Activated T-cell treated with anti-CD3 and anti-CD28 coated beads for 48 hours (primary cell): ENCODE data around the gene TFEB.

ENCODE experiments used
- DNase-seq: peaks from one replicate; pipeline ENCODE4 v3.0.0-alpha.2; 2020; ENCODE audit warnings: low read depth

The TFEB gene

GRCh38 chr6:41722969-41723529 is 12.4 kb downstream of the TFEB start:
- DNase-seq = no peak

- no peak for DNase-seq
Observed at GRCh38 chr6:41721414-41721813, 14.0 kb downstream of the TFEB start.

- no peak for DNase-seq
Observed at GRCh38 chr6:41720783-41721182, 14.6 kb downstream of the TFEB start.

GRCh38 chr6:41720262-41720620 is 15.2 kb downstream of the TFEB start:
- DNase-seq = no peak

- DNase-seq = no peak
Observed at GRCh38 chr6:41719436-41720261, 15.8 kb downstream of the TFEB start.

- DNase-seq = no peak
Observed at GRCh38 chr6:41718828-41719227, 16.6 kb downstream of the TFEB start.

- DNase-seq = no peak
Observed at GRCh38 chr6:41717392-41717736, 18.0 kb downstream of the TFEB start.

- no peak for DNase-seq
Observed at GRCh38 chr6:41716516-41717391, 18.7 kb downstream of the TFEB start.

- no peak for DNase-seq
Observed at GRCh38 chr6:41715795-41716515, 19.5 kb downstream of the TFEB start.

GRCh38 chr6:41714556-41715273 is 20.7 kb downstream of the TFEB start:
- no peak for DNase-seq

- DNase-seq = peak; percentile 12
Observed at GRCh38 chr6:41713650-41714291, 21.6 kb downstream of the TFEB start.

- DNase-seq = no peak
Observed at GRCh38 chr6:41713159-41713649, 22.2 kb downstream of the TFEB start.

- no peak for DNase-seq
Observed at GRCh38 chr6:41712651-41713103, 22.7 kb downstream of the TFEB start.

GRCh38 chr6:41711323-41712038 is 23.9 kb downstream of the TFEB start:
- no peak for DNase-seq

GRCh38 chr6:41709375-41709774 is 26.0 kb downstream of the TFEB start:
- DNase-seq = no peak

- no peak for DNase-seq
Observed at GRCh38 chr6:41708856-41709255, 26.6 kb downstream of the TFEB start.

GRCh38 chr6:41707565-41708200 is 27.7 kb downstream of the TFEB start:
- DNase-seq = peak; percentile 14

GRCh38 chr6:41706876-41707564 is 28.4 kb downstream of the TFEB start:
- DNase-seq = no peak
